ENCODE measurements around the gene GNPTAB. TPM values are rescaled to one million over a fixed set of nuclear protein-coding genes. Genes with fewer than 3 reads are reported as not detected.

GNPTAB gene
- total RNA-seq, 1 donor from 2014 or later: 24.7 TPM

DNA sequence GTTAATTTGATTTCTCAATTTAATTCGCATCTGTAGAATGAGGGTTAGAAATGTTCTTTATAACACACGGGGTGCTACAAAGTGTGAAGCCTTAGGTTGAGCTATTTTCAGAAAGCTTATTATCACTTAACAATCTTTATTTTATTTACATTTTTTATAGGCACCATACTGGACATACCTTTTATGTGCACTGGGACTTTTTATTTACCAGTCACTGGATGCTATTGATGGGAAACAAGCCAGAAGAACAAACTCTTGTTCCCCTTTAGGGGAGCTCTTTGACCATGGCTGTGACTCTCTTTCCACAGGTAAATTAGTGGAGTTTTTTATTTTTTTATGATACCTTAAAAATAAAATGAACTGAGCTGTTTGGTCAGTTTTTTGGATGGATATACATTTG, 116.8 kb downstream of the GNPTAB start:
- no peak for DNase-seq (ENCODE audit: low read depth)
- TF ChIP-seq, protein P1, sequence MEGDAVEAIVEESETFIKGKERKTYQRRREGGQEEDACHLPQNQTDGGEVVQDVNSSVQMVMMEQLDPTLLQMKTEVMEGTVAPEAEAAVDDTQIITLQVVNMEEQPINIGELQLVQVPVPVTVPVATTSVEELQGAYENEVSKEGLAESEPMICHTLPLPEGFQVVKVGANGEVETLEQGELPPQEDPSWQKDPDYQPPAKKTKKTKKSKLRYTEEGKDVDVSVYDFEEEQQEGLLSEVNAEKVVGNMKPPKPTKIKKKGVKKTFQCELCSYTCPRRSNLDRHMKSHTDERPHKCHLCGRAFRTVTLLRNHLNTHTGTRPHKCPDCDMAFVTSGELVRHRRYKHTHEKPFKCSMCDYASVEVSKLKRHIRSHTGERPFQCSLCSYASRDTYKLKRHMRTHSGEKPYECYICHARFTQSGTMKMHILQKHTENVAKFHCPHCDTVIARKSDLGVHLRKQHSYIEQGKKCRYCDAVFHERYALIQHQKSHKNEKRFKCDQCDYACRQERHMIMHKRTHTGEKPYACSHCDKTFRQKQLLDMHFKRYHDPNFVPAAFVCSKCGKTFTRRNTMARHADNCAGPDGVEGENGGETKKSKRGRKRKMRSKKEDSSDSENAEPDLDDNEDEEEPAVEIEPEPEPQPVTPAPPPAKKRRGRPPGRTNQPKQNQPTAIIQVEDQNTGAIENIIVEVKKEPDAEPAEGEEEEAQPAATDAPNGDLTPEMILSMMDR (conservative IDR thresholded peaks at IDR 0.05; ENCODE audit: low read depth, low read length): no peak
- no peak overlapping the region for H3K4me3 ChIP-seq (ENCODE audit: low read depth, low read length)

DNA sequence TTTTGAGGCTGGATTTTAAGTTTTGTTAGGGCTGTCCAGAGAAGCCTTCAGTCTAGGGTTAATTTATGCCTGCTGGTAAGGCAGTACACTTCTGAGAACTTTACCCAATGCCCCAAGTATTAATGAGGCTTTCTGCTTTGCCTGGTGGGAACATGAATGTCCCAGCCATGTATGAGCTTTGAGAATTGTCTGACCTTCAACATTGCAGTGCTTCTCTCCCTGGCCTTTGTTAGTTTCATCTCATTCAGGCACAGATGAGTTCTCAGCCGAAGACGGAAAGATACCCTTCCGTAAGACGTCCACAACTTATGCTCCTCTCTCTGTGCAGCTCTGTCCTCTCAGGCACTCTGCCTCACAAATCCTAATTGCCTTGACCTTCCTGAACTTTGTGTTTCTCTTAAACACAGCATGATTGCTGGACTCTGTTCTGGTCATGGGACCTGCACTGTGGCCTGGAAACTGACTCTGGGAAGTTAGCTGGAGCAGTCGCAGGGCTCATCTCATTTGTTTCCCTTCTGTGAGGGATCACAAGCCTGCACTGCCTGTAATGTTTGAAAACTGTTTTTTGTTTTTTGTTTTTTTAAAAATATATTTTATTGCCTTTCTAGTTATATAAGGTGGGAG, 117.6 kb downstream of the GNPTAB start:
- no peak for DNase-seq (ENCODE audit: low read depth)
- TF ChIP-seq, protein P1 (conservative IDR thresholded peaks at IDR 0.05; ENCODE audit: low read depth, low read length): no peak
- peak overlapping the region; percentile 15 for H3K4me3 ChIP-seq (ENCODE audit: low read depth, low read length)

DNA sequence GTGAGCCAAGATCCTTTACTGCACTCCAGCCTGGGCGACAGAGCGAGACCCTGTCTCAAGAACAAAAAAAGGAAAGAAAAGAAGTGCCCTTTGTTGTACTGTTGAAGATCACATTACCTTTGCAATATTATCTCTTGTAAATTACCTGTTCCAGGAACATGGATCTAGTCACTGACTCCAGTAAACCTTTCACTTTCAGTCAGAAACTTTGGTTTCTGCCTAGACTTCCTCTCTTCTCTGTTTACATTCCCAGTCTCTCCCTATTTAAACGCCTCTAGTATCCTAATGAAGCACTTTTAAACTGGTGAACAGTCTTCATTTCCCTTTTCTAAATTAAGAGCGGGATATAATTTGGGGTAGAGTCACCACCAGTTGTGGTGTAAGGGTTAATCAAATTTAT, 120.5 kb downstream of the GNPTAB start:
- TF ChIP-seq, protein P1 (conservative IDR thresholded peaks at IDR 0.05; ENCODE audit: low read depth, low read length): no peak
- H3K4me3 ChIP-seq (ENCODE audit: low read depth, low read length): no peak overlapping the region
- no peak for DNase-seq (ENCODE audit: low read depth)

DNA sequence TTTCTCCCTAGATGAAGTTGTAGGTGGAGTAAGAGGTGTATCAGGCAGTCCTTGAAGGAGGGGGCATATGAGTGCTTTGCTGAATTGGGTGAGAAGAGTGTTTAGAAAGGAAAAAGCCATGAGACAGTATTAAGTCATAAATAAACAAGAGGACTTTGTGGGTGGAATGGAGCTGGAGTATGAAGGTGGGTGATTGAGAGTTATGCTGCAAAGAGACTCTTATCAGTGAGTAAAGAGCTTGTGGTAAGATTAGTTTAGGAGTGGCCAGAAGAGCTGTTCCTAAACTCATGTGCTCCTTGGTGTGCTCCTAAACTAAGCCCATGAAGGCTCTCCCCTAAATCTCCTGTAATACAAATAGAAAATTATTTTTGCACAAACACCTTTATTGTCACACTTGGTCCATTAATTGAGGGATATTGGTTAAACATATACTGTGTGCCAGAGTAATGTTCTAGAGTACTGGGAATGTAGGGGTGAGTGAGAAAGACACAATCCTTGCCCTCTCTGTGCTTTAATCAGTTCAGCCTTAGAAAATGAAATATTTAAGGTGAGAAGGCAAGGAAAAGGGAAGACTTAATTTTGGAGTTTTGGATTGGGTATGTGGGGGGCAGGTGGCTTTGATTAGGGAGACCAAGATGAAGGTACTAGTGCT, 123.5 kb downstream of the GNPTAB start:
- DNase-seq (ENCODE audit: low read depth): no peak
- TF ChIP-seq, protein P1 (conservative IDR thresholded peaks at IDR 0.05; ENCODE audit: low read depth, low read length): no peak
- no peak overlapping the region for H3K4me3 ChIP-seq (ENCODE audit: low read depth, low read length)

DNA sequence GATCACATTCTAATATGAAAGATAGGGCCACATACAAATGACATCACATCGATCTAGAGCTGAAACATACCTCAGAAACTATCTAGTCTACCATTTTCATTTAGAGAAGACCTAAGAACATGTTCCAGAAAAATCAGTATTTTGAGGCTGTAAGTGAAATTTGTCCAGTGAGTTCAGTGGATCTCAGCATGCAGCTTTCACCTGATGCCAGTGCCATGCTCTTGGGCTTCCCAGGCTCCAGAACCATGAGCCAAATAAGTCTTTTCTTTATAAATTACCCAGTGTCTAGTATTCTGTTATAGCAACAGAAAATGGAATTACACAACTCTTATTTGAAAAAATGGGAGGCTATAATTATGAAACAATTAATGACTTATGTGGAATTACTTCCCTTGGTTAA, 124.4 kb downstream of the GNPTAB start:
- TF ChIP-seq, protein P1 (conservative IDR thresholded peaks at IDR 0.05; ENCODE audit: low read depth, low read length): no peak
- H3K4me3 ChIP-seq (ENCODE audit: low read depth, low read length): no peak overlapping the region
- DNase-seq (ENCODE audit: low read depth): no peak

DNA sequence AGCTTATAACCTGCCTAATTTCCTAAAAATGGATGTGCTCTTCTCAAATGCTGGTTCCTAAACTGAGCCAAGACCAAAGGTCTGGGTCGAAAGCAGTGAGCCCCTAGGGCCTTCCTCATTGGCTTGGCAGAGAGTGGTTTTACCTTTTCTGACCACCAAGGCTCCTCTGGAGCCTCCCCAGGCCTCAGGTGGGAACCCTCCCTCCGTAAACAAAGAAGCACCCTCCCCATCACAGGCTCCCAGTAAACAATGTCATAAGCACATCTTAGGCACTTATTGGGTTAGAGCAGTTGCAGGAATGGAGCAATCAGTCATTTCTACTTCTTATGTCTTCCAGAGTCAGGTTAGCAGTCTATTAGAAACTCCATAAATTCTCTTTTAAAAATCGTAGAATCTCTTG, 127.3 kb downstream of the GNPTAB start:
- TF ChIP-seq, protein P1 (conservative IDR thresholded peaks at IDR 0.05; ENCODE audit: low read depth, low read length): no peak
- DNase-seq (ENCODE audit: low read depth): no peak
- no peak overlapping the region for H3K4me3 ChIP-seq (ENCODE audit: low read depth, low read length)
